ENCODE data around the gene SARNP.
"Not testable (repeated sequence)": the region's sequence is repeated elsewhere in the genome, so short reads cannot be mapped to it uniquely, and the experiment has no call there.

SARNP gene

GRCh38 chr12:55817345-55818139, at the start of gene SARNP, which contains the start of gene ORMDL2:
Gene SARNP, minus strand, starts transcription at chr12:55817724. Its CDS starts 23 bp downstream, at chr12:55817701.
Gene ORMDL2, plus strand, starts transcription at chr12:55818041. Its CDS starts 959 bp downstream, at chr12:55819000.
- peak within 1 kb of the TSS; percentile 85 for H2AFZ ChIP-seq (ENCODE audit: low read depth, low read length)
- H3K9me3 ChIP-seq (ENCODE audit: insufficient read depth, low read length), result no peaks in the 10 kb centered on the region
- peaks cover 8% of the 10 kb centered on the region for H4K20me1 ChIP-seq (ENCODE audit: insufficient read depth, low read length)
- TF ChIP-seq EZH2phosphoT487 (IDR thresholded peaks at IDR 0.05; ENCODE audit: low read depth) (no peak), CTCF (IDR thresholded peaks at IDR 0.05; ENCODE audit: low read depth, low read length) (no peak)
- H3K4me2 ChIP-seq (ENCODE audit: low read length), result peak within 1 kb of the TSS; percentile 99
- H3K27me3 ChIP-seq (ENCODE audit: low read depth, low read length), result no peaks in the 10 kb centered on the region
- H3K36me3 ChIP-seq (replicated peaks; ENCODE audit: low read depth, low read length), result peaks cover 50% of the 10 kb centered on the region
- H3K79me2 ChIP-seq (ENCODE audit: low read length), result peaks cover 67% of the 10 kb centered on the region
- H3K9ac ChIP-seq (ENCODE audit: low read length), result peak within 1 kb of the TSS; percentile 95
- H3K4me3 ChIP-seq (ENCODE audit: low read length), result peak within 1 kb of the TSS; percentile 99
- peak within 1 kb of the TSS; percentile 67 for H3K27ac ChIP-seq (ENCODE audit: low read length)
- H3K4me1 ChIP-seq (ENCODE audit: low read length), result peaks cover 17% of the 10 kb centered on the region

- H3K4me3 ChIP-seq (ENCODE audit: low read length); H3K4me2 ChIP-seq (ENCODE audit: low read length); H3K9me3 ChIP-seq (ENCODE audit: insufficient read depth, low read length); H3K27ac ChIP-seq (ENCODE audit: low read length); H3K27me3 ChIP-seq (ENCODE audit: low read depth, low read length); H3K79me2 ChIP-seq (ENCODE audit: low read length); H3K9ac ChIP-seq (ENCODE audit: low read length); H3K36me3 ChIP-seq (replicated peaks; ENCODE audit: low read depth, low read length); H4K20me1 ChIP-seq (ENCODE audit: insufficient read depth, low read length); H3K4me1 ChIP-seq (ENCODE audit: low read length); H2AFZ ChIP-seq (ENCODE audit: low read depth, low read length): not testable (repeated sequence)
Measured at GRCh38 chr12:55866454-55867004, 49.0 kb upstream of the SARNP start.

- Histone ChIP-seq H3K4me3 (ENCODE audit: low read length) (no peak overlapping the region), H3K9ac (ENCODE audit: low read length) (no peak overlapping the region), H3K9me3 (ENCODE audit: insufficient read depth, low read length) (peaks cover 4% of the 10 kb centered on the region; the same call in 1 of the 2 replicates), H3K4me2 (ENCODE audit: low read length) (no peak overlapping the region), H3K4me1 (ENCODE audit: low read length) (no peaks in the 10 kb centered on the region), H3K27ac (ENCODE audit: low read length) (no peak overlapping the region), H3K36me3 (replicated peaks; ENCODE audit: low read depth, low read length) (no peaks in the 10 kb centered on the region), H3K79me2 (ENCODE audit: low read length) (no peaks in the 10 kb centered on the region), H2AFZ (ENCODE audit: low read depth, low read length) (no peak overlapping the region), H4K20me1 (ENCODE audit: insufficient read depth, low read length) (no peaks in the 10 kb centered on the region), H3K27me3 (ENCODE audit: low read depth, low read length) (no peaks in the 10 kb centered on the region)
- TF ChIP-seq CTCF (IDR thresholded peaks at IDR 0.05; ENCODE audit: low read depth, low read length) (no peak), EZH2phosphoT487 (IDR thresholded peaks at IDR 0.05; ENCODE audit: low read depth) (no peak)
Measured at GRCh38 chr12:55865327-55865726, 47.8 kb upstream of the SARNP start.

GRCh38 chr12:55862931-55863330, 45.4 kb upstream of the SARNP start:
- not testable (repeated sequence) for H3K4me2 ChIP-seq (ENCODE audit: low read length); H2AFZ ChIP-seq (ENCODE audit: low read depth, low read length); H3K36me3 ChIP-seq (replicated peaks; ENCODE audit: low read depth, low read length); H3K27ac ChIP-seq (ENCODE audit: low read length); H3K27me3 ChIP-seq (ENCODE audit: low read depth, low read length); H4K20me1 ChIP-seq (ENCODE audit: insufficient read depth, low read length); H3K9ac ChIP-seq (ENCODE audit: low read length); H3K4me3 ChIP-seq (ENCODE audit: low read length); H3K9me3 ChIP-seq (ENCODE audit: insufficient read depth, low read length); H3K4me1 ChIP-seq (ENCODE audit: low read length); H3K79me2 ChIP-seq (ENCODE audit: low read length)

GRCh38 chr12:55862286-55862685, 44.8 kb upstream of the SARNP start:
- no peaks in the 10 kb centered on the region for H3K4me1 ChIP-seq (ENCODE audit: low read length)
- no peak overlapping the region for H3K4me2 ChIP-seq (ENCODE audit: low read length)
- no peaks in the 10 kb centered on the region for H3K79me2 ChIP-seq (ENCODE audit: low read length)
- H3K27ac ChIP-seq (ENCODE audit: low read length), result no peak overlapping the region
- peaks cover 4% of the 10 kb centered on the region; the same call in 1 of the 2 replicates for H3K9me3 ChIP-seq (ENCODE audit: insufficient read depth, low read length)
- H3K9ac ChIP-seq (ENCODE audit: low read length), result no peak overlapping the region
- no peaks in the 10 kb centered on the region for H3K27me3 ChIP-seq (ENCODE audit: low read depth, low read length)
- no peak overlapping the region for H2AFZ ChIP-seq (ENCODE audit: low read depth, low read length)
- no peak overlapping the region for H3K4me3 ChIP-seq (ENCODE audit: low read length)
- no peaks in the 10 kb centered on the region for H4K20me1 ChIP-seq (ENCODE audit: insufficient read depth, low read length)
- no peaks in the 10 kb centered on the region for H3K36me3 ChIP-seq (replicated peaks; ENCODE audit: low read depth, low read length)
- TF ChIP-seq CTCF (IDR thresholded peaks at IDR 0.05; ENCODE audit: low read depth, low read length), result no peak
